SK-N-SH (cell line): ENCODE data around the gene STX1B. TPM values are rescaled to one million over a fixed set of nuclear protein-coding genes. Genes with fewer than 3 reads are reported as not detected.

Experiments used
- CTCF ChIA-PET: fragments of 300-600, 350-600 bp; formaldehyde crosslinking; extraction: SDS; loops from one replicate; lab custom pipeline; 2021; lab: Yijun Ruan, JAX
- POLR2A ChIA-PET: fragments of 350-600 bp; sonication (Branson Sonifier 250); formaldehyde crosslinking; extraction: SDS; loops from one replicate; lab custom pipeline; 2020; ENCODE audit warnings: antibody characterized with exemption, inconsistent platforms; lab: Yijun Ruan, JAX
- DNase-seq: peaks from one replicate; pipeline ENCODE4 v3.0.0; 2012
- H2AFZ ChIP-seq: fragments of 200-600 bp; sonication (generic); 2 replicates; pipeline ENCODE4 v1.8.1; 2016; ENCODE audit warnings: antibody characterized with exemption, mild to moderate bottlenecking, low read depth
- H3F3A ChIP-seq: fragments of 200-600 bp; sonication (generic); replicated peaks from 2 replicates; pipeline ENCODE3; 2016; ENCODE audit warnings: antibody characterized with exemption, mild to moderate bottlenecking; ENCODE audit not compliant: insufficient read depth
- H3K27ac ChIP-seq, 2 experiments: fragments of 200-500 bp in 1 of 2; fragments of 200-600 bp in 1 of 2; sonication (Bioruptor generic) in 1 of 2; sonication (generic), shearing (Covaris generic) in 1 of 2; 2 replicates each; pipeline versions ENCODE4 v1.5.1 to v1.6.1; 2014 to 2016; ENCODE audit warnings: low read depth in 2 of 2, inconsistent platforms in 1 of 2, low read length in 1 of 2, mild to moderate bottlenecking in 1 of 2, mixed read lengths in 1 of 2
- H3K27me3 ChIP-seq: fragments of 200-600 bp; sonication (generic), shearing (Covaris generic); 2 replicates; pipeline ENCODE4 v1.6.1; 2016; ENCODE audit warnings: mixed run types; ENCODE audit not compliant: insufficient read depth
- H3K36me3 ChIP-seq, 2 experiments: fragments of 200-500 bp in 1 of 2; fragments of 200-600 bp in 1 of 2; sonication (Bioruptor generic) in 1 of 2; sonication (generic) in 1 of 2; replicated peaks in 1 of 2; 2 replicates each; pipeline versions ENCODE3 to v1.5.1; 2014 to 2016; ENCODE audit warnings: low read length in 1 of 2, mild to moderate bottlenecking in 1 of 2; ENCODE audit not compliant: insufficient read depth in 2 of 2, control insufficient read depth in 1 of 2
- H3K4me1 ChIP-seq, 2 experiments: fragments of 200-500 bp in 1 of 2; fragments of 200-600 bp in 1 of 2; sonication (Bioruptor generic) in 1 of 2; sonication (generic), shearing (Covaris generic) in 1 of 2; 2 replicates each; pipeline versions ENCODE4 v1.5.1 to v1.6.1; 2014 to 2016; ENCODE audit warnings: low read depth in 1 of 2, low read length in 1 of 2, mixed run types in 1 of 2; ENCODE audit not compliant: insufficient read depth in 2 of 2, control insufficient read depth in 1 of 2
- H3K4me2 ChIP-seq: fragments of 200-600 bp; sonication (generic), shearing (Covaris generic); 2 replicates; pipeline ENCODE4 v1.6.1; 2017; ENCODE audit warnings: mixed run types
- H3K4me3 ChIP-seq, 2 experiments: fragments of 200-500 bp in 1 of 2; fragments of 200-600 bp in 1 of 2; sonication (Bioruptor generic) in 1 of 2; sonication (generic), shearing (Covaris generic) in 1 of 2; 2 replicates each; pipeline versions ENCODE4 v1.5.1 to v1.8.1; 2014 to 2016; ENCODE audit warnings: low read depth in 2 of 2, inconsistent platforms in 1 of 2, low read length in 1 of 2, mild to moderate bottlenecking in 1 of 2, mixed read lengths in 1 of 2, moderate library complexity in 1 of 2
- H3K79me2 ChIP-seq: fragments of 200-600 bp; sonication (generic); 2 replicates; pipeline ENCODE4 v1.8.1; 2017; ENCODE audit warnings: mild to moderate bottlenecking; ENCODE audit not compliant: insufficient read depth
- H3K9ac ChIP-seq: fragments of 200-600 bp; sonication (generic); 2 replicates; pipeline ENCODE4 v1.6.1; 2017; ENCODE audit warnings: mixed run types
- H3K9me2 ChIP-seq: fragments of 200-600 bp; sonication (generic); 2 replicates; pipeline ENCODE4 v1.6.1; 2017; ENCODE audit warnings: mixed run types
- H3K9me3 ChIP-seq: fragments of 200-600 bp; sonication (generic); 2 replicates; pipeline ENCODE4 v1.6.1; 2017; ENCODE audit warnings: mixed run types, mild to moderate bottlenecking, moderate library complexity
- H4K20me1 ChIP-seq: fragments of 200-600 bp; sonication (generic); 2 replicates; pipeline ENCODE4 v1.6.1; 2017; ENCODE audit warnings: mild to moderate bottlenecking, mixed run types; ENCODE audit not compliant: insufficient read depth
- FOXJ3 ChIP-seq: sonication (generic); formaldehyde crosslinking; IDR thresholded peaks from 2 replicates; pipeline ENCODE4 v1.5.1; 2020; ENCODE audit warnings: mild to moderate bottlenecking, missing genetic modification reagents
- GABPA ChIP-seq: IDR thresholded peaks from 2 replicates; pipeline ENCODE4 v1.4.0; 2012; ENCODE audit warnings: low read depth, mild to moderate bottlenecking
- GATA2 ChIP-seq: sonication (generic); formaldehyde crosslinking; IDR thresholded peaks from 2 replicates; pipeline ENCODE4 v1.5.0; 2020; ENCODE audit warnings: mild to moderate bottlenecking, missing genetic modification reagents
- MXI1 ChIP-seq: IDR thresholded peaks from 2 replicates; pipeline ENCODE4 v1.6.1; 2012; ENCODE audit warnings: mild to moderate bottlenecking, low read depth, low read length, improper control_type of control experiment
- NFIC ChIP-seq: IDR thresholded peaks from 2 replicates; pipeline ENCODE4 v1.4.0; 2012; ENCODE audit warnings: borderline replicate concordance
- NRF1 ChIP-seq: IDR thresholded peaks from 2 replicates; pipeline ENCODE4 v1.6.1; 2012; ENCODE audit warnings: low read depth, mild to moderate bottlenecking, low read length
- TCF12 ChIP-seq: IDR thresholded peaks from 2 replicates; pipeline ENCODE4 v1.4.0; 2012
- TEAD4 ChIP-seq: IDR thresholded peaks from 2 replicates; pipeline ENCODE4 v1.4.0; 2012; ENCODE audit warnings: mild to moderate bottlenecking, borderline replicate concordance; ENCODE audit not compliant: insufficient read depth
- WGBS: methylation state at CpG from one replicate; pipeline ENCODE4 v1.1.6; 2017; ENCODE audit warnings: low lambda C conversion rate; 5-methylcytosine and 5-hydroxymethylcytosine counted together
- polyA plus RNA-seq, 3 experiments: library from polyadenylated mRNA; depleted of rRNA; stranded (reverse); fragments of >200 nt; gene quantifications; 2 replicates each; pipeline ENCODE4 v1.2.3, GENCODE V29; 2012
- TF ChIP-seq, protein P1 (sequence below): fragments of 200-600 bp; sonication (generic); IDR thresholded peaks from 2 replicates; pipeline ENCODE4 v1.6.1; 2017; ENCODE audit warnings: antibody characterized with exemption, mild to moderate bottlenecking, moderate library complexity

STX1B gene
- 21.2 and 23.0 TPM in 2 replicates for polyA plus RNA-seq (2012; rRNA removed)
- 5.1 and 6.2 TPM in 2 replicates for polyA plus RNA-seq (2012; cell fraction: cytosol; rRNA removed)
- 212 TPM in 2 replicates for polyA plus RNA-seq (2012; cell fraction: nucleus; rRNA removed)

DNA sequence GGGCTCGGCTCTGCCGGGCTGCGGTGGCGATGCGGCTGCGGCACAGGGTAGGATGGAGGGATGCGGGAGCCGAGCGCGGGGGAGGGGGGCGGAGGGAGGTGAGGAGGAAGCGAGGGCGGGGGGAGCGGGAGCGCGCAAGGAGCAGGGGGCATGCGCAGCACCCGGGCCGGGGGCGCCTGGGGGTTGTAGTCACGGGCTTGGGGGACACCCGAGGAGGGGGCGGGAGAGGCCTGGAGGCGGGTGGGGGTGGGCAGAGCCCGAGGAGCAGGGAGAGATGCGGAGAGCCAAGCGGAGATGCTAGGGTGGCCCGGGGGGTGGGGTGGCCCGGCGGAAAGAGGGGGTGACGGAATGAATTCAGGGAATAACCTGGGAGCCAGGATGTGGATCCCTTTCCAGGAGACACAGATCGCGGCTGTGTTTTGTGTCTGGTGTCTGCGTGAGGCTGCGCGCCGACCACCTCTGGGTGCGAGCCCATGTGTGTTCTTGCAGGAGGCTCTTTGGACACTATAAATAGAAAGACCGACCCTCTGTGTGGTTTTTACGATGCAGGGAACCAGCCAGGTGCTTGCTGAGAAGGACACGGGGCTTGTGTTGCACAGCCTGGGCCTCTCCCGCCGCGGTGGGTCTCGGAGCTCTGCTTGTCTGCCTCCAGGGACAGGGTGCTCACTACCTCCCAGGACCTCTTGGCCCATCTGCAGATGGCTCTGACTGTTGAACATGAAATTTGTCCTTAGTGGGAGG, at the start of gene STX1B:
Gene STX1B, minus strand, starts transcription at position 54 of the 741 bp plus-strand sequence. CDS start 242 bp downstream, outside the sequence.
- Histone ChIP-seq H3K4me1 (peaks cover 4 to 12% of the 10 kb centered on the region in 2 experiments; a peak in 1 of 4 replicates), H3K4me2 (peak within 1 kb of the TSS; percentile 87), H3K9me3 (no peaks in the 10 kb centered on the region), H3K4me3 (peak within 1 kb of the TSS; percentile 54 to 73), H3K9me2 (no peaks in the 10 kb centered on the region), H3K9ac (peak within 1 kb of the TSS; percentile 53), H3K79me2 (peaks cover 29% of the 10 kb centered on the region), H3K27me3 (no peaks in the 10 kb centered on the region), H3K36me3 (no peaks in the 10 kb centered on the region), H4K20me1 (no peaks in the 10 kb centered on the region), H3F3A (peaks cover 11% of the 10 kb centered on the region), H3K27ac (peak within 1 kb of the TSS; percentile 1 to 54; a peak in 2 of 4 replicates), H2AFZ (peak within 1 kb of the TSS; percentile 85; the same call in 1 of the 2 replicates)
- POLR2A ChIA-PET, result no interaction called here
- CTCF ChIA-PET, result interaction anchor here (0.6 to 1.8 kb wide), 3 partner anchors 12 to 26 kb away, joined by 3 to 5 read pairs (median 3); partner anchors contain the start of gene HSD3B7
- peak; percentile 100 for DNase-seq
- TF ChIP-seq TEAD4 (no peak), NRF1 (peak; percentile 63)
- 20% methylated on average over 39 of the region's 45 CpGs for WGBS

GRCh38 chr16:31055613-31056012, 45.2 kb upstream of the STX1B start:
- Histone ChIP-seq H3K9me3 (no peaks in the 10 kb centered on the region), H4K20me1 (no peaks in the 10 kb centered on the region), H3F3A (peaks cover 15% of the 10 kb centered on the region), H3K36me3 (peaks cover 6 to 14% of the 10 kb centered on the region in 2 experiments), H3K9ac (no peak overlapping the region), H3K27me3 (no peaks in the 10 kb centered on the region), H3K4me2 (no peak overlapping the region), H3K4me1 (peaks cover 0 to 5% of the 10 kb centered on the region in 2 experiments; a peak in 1 of 4 replicates)
- WGBS, result 88% methylated on average over 4 of the region's 4 CpGs
- POLR2A ChIA-PET, result no interaction called here
- DNase-seq, result no peak
- TF ChIP-seq GABPA (no peak), MXI1 (no peak), GATA2 (CRISPR knock-in tag) (no peak), FOXJ3 (CRISPR knock-in tag) (no peak), NFIC (no peak), NRF1 (no peak), TCF12 (no peak), TEAD4 (no peak)
- TF ChIP-seq, protein P1, sequence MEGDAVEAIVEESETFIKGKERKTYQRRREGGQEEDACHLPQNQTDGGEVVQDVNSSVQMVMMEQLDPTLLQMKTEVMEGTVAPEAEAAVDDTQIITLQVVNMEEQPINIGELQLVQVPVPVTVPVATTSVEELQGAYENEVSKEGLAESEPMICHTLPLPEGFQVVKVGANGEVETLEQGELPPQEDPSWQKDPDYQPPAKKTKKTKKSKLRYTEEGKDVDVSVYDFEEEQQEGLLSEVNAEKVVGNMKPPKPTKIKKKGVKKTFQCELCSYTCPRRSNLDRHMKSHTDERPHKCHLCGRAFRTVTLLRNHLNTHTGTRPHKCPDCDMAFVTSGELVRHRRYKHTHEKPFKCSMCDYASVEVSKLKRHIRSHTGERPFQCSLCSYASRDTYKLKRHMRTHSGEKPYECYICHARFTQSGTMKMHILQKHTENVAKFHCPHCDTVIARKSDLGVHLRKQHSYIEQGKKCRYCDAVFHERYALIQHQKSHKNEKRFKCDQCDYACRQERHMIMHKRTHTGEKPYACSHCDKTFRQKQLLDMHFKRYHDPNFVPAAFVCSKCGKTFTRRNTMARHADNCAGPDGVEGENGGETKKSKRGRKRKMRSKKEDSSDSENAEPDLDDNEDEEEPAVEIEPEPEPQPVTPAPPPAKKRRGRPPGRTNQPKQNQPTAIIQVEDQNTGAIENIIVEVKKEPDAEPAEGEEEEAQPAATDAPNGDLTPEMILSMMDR, result no peak
- TF ChIP-seq, all 33 proteins: peak for 0
- CTCF ChIA-PET, result interaction anchor here (1.0 to 1.1 kb wide), 2 partner anchors 9 to 87 kb away, joined by 3 read pairs; no protein-coding TSS in a partner anchor
- Histone ChIP-seq H3K9me2 (no peaks in the 10 kb centered on the region), H3K79me2 (peaks cover 10% of the 10 kb centered on the region), H3K27ac (no peak overlapping the region), H2AFZ (no peak overlapping the region), H3K4me3 (no peak overlapping the region)
